ENCODE measurements around the gene LANCL2. TPM values are rescaled to one million over a fixed set of nuclear protein-coding genes. Genes with fewer than 3 reads are reported as not detected.

LANCL2 gene
- total and polyA plus RNA-seq, 2 experiments from 2014 or later = 11.7 to 13.8 TPM

- H3K9ac ChIP-seq = no peak overlapping the region
- H3K79me2 ChIP-seq (ENCODE audit: insufficient read depth) = peaks cover 6% of the 10 kb centered on the region; the same call in 1 of the 2 replicates
- peaks cover 24% of the 10 kb centered on the region for H3F3A ChIP-seq (ENCODE audit: insufficient read depth)
- H3K27ac ChIP-seq = peak overlapping the region; percentile 69
- H3K9me3 ChIP-seq (ENCODE audit: low read depth) = no peaks in the 10 kb centered on the region
- H3K9me2 ChIP-seq (ENCODE audit: insufficient read depth) = no peaks in the 10 kb centered on the region
- H3K36me3 ChIP-seq (ENCODE audit: low read depth) = no peaks in the 10 kb centered on the region
- peaks cover 29% of the 10 kb centered on the region for H3K4me1 ChIP-seq (ENCODE audit: insufficient read depth)
- no peaks in the 10 kb centered on the region for H3K27me3 ChIP-seq (replicated peaks; ENCODE audit: insufficient read depth)
- WGBS, 2 experiments (ENCODE audit: low coverage in 1 of 2, low lambda C conversion rate in 2 of 2, missing lambda C conversion rate in 2 of 2) = 93 to 94% methylated on average over 19 of the region's 19 CpGs
- no peaks in the 10 kb centered on the region for H4K20me1 ChIP-seq (ENCODE audit: insufficient read depth)
- TF ChIP-seq EZH2 (IDR thresholded peaks at IDR 0.05; ENCODE audit: insufficient read depth, poor library complexity, severe bottlenecking) = no peak
- no peak for TF ChIP-seq EZH2phosphoT487 (IDR thresholded peaks at IDR 0.05; ENCODE audit: insufficient read depth, low read depth)
- peak overlapping the region; percentile 84 for H3K4me2 ChIP-seq (ENCODE audit: unreplicated experiment)
- peak overlapping the region; percentile 47 for H3K4me3 ChIP-seq
- DNase-seq = no peak
- in situ Hi-C loops (cut with MboI) = no loop called here
- no peak overlapping the region for H2AFZ ChIP-seq
Observed at GRCh38 chr7:55476852-55477780, 112.0 kb downstream of the LANCL2 start.

DNA sequence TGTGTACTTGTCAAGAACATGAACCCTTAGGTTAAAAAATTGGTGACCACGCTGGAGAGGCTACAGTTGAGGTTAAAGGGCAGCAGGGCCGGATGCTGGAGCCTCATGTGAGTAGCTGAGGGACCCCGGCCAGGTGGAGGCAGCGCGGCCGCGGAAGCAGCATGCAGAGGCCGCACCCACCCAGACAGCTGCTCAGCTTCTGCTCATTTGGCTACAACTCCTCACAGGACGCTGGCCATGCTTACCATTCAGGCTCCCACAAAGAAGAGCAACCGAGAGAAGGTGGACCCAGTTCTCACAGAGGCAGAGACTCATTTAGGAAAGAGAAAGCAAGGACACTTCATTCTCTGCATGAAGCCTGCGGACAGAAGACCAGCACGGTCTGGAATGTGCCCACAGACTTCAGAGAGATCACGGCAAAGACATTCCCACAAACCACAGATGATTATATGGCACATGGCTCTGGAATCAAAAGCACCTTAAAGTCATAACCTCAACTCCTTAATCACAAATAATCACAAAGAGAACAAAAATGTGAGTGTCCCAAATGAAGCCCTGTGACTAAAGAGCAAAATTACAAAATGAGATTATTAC is 112.7 kb downstream of the LANCL2 start:
- Histone ChIP-seq H3K4me1 (ENCODE audit: insufficient read depth) (peaks cover 29% of the 10 kb centered on the region), H2AFZ (no peak overlapping the region), H3K9me2 (ENCODE audit: insufficient read depth) (no peaks in the 10 kb centered on the region), H3K9me3 (ENCODE audit: low read depth) (no peaks in the 10 kb centered on the region), H3K4me2 (ENCODE audit: unreplicated experiment) (peak overlapping the region; percentile 84), H3K79me2 (ENCODE audit: insufficient read depth) (peaks cover 6% of the 10 kb centered on the region; the same call in 1 of the 2 replicates), H3K9ac (peak overlapping the region; percentile 24; the same call in 1 of the 2 replicates), H3F3A (ENCODE audit: insufficient read depth) (peaks cover 24% of the 10 kb centered on the region), H3K36me3 (ENCODE audit: low read depth) (no peaks in the 10 kb centered on the region), H3K27ac (peak overlapping the region; percentile 69), H3K4me3 (peak overlapping the region; percentile 47), H4K20me1 (ENCODE audit: insufficient read depth) (no peaks in the 10 kb centered on the region), H3K27me3 (replicated peaks; ENCODE audit: insufficient read depth) (no peaks in the 10 kb centered on the region)
- TF ChIP-seq EZH2phosphoT487 (IDR thresholded peaks at IDR 0.05; ENCODE audit: insufficient read depth, low read depth) (peak; percentile 70; the same call in 1 of the 2 replicates), EZH2 (IDR thresholded peaks at IDR 0.05; ENCODE audit: insufficient read depth, poor library complexity, severe bottlenecking) (no peak)
- peak; percentile 93 for DNase-seq
- whole genome bisulfite sequencing, 2 experiments (ENCODE audit: low coverage in 1 of 2, low lambda C conversion rate in 2 of 2, missing lambda C conversion rate in 2 of 2) = 34 to 38% methylated on average over 13 of the region's 13 CpGs
- in situ Hi-C loops (cut with MboI) = no loop called here

- Histone ChIP-seq H3K9me2 (ENCODE audit: insufficient read depth) (no peaks in the 10 kb centered on the region), H4K20me1 (ENCODE audit: insufficient read depth) (no peaks in the 10 kb centered on the region), H3F3A (ENCODE audit: insufficient read depth) (peaks cover 24% of the 10 kb centered on the region), H3K36me3 (ENCODE audit: low read depth) (no peaks in the 10 kb centered on the region), H3K4me1 (ENCODE audit: insufficient read depth) (peaks cover 29% of the 10 kb centered on the region), H3K79me2 (ENCODE audit: insufficient read depth) (peaks cover 6% of the 10 kb centered on the region; the same call in 1 of the 2 replicates), H3K4me3 (peak overlapping the region; percentile 47; the same call in 1 of the 2 replicates), H3K27me3 (replicated peaks; ENCODE audit: insufficient read depth) (no peaks in the 10 kb centered on the region), H3K27ac (peak overlapping the region; percentile 69; the same call in 1 of the 2 replicates), H3K4me2 (ENCODE audit: unreplicated experiment) (peak overlapping the region; percentile 84), H3K9me3 (ENCODE audit: low read depth) (no peaks in the 10 kb centered on the region), H3K9ac (peak overlapping the region; percentile 12; the same call in 1 of the 2 replicates), H2AFZ (no peak overlapping the region)
- DNase-seq = no peak
- 88 to 91% methylated on average over 6 of the region's 6 CpGs for WGBS, 2 experiments (ENCODE audit: low coverage in 1 of 2, low lambda C conversion rate in 2 of 2, missing lambda C conversion rate in 2 of 2)
- in situ Hi-C loops (cut with MboI) = no loop called here
- TF ChIP-seq EZH2phosphoT487 (IDR thresholded peaks at IDR 0.05; ENCODE audit: insufficient read depth, low read depth) (no peak), EZH2 (IDR thresholded peaks at IDR 0.05; ENCODE audit: insufficient read depth, poor library complexity, severe bottlenecking) (no peak)
Observed at GRCh38 chr7:55478700-55479099, 113.6 kb downstream of the LANCL2 start.

DNA sequence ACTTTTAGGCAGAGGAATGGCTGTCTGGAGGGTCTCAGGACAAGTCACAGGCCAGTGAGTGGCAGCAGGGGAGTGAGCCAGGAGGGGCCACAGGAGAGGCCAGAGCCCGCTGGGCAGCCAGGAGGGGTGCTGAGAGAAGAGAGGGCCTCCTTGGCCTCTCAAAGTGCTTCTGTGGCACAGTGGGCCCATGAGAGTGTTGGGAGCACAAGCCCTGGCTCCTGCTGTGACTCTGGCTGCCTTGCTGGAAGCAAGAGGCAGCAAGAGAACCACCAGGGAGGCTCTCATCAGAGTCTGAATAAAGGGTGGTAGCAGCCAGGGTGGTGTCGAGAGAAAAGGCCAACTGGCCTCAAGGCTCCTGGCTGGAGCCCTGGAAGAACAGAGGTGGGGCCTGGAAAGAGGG is 116.0 kb downstream of the LANCL2 start:
- H3K79me2 ChIP-seq (ENCODE audit: insufficient read depth) = peaks cover 6% of the 10 kb centered on the region; the same call in 1 of the 2 replicates
- H4K20me1 ChIP-seq (ENCODE audit: insufficient read depth) = no peaks in the 10 kb centered on the region
- no peaks in the 10 kb centered on the region for H3K27me3 ChIP-seq (replicated peaks; ENCODE audit: insufficient read depth)
- TF ChIP-seq EZH2phosphoT487 (IDR thresholded peaks at IDR 0.05; ENCODE audit: insufficient read depth, low read depth) = no peak
- TF ChIP-seq EZH2 (IDR thresholded peaks at IDR 0.05; ENCODE audit: insufficient read depth, poor library complexity, severe bottlenecking) = no peak
- no peak for DNase-seq
- peaks cover 25% of the 10 kb centered on the region for H3K4me1 ChIP-seq (ENCODE audit: insufficient read depth)
- H3K9me2 ChIP-seq (ENCODE audit: insufficient read depth) = no peaks in the 10 kb centered on the region
- H3K27ac ChIP-seq = no peak overlapping the region
- H3F3A ChIP-seq (ENCODE audit: insufficient read depth) = peaks cover 24% of the 10 kb centered on the region
- H3K4me2 ChIP-seq (ENCODE audit: unreplicated experiment) = no peak overlapping the region
- in situ Hi-C loops (cut with MboI) = no loop called here
- H3K9me3 ChIP-seq (ENCODE audit: low read depth) = no peaks in the 10 kb centered on the region
- no peaks in the 10 kb centered on the region for H3K36me3 ChIP-seq (ENCODE audit: low read depth)
- no peak overlapping the region for H3K9ac ChIP-seq
- no peak overlapping the region for H3K4me3 ChIP-seq
- H2AFZ ChIP-seq = no peak overlapping the region
- WGBS, 2 experiments (ENCODE audit: low coverage in 1 of 2, low lambda C conversion rate in 2 of 2, missing lambda C conversion rate in 2 of 2) = 73 to 91% methylated on average over 2 of the region's 2 CpGs

Measured in GM23248 (cell line).